GM18868 (cell line): ENCODE results near the gene BLID.

Experiments used
- ATAC-seq: cut with Tn5 transposase; IDR thresholded peaks from one replicate; pipeline ENCODE4 v1.9.1; 2021; ENCODE audit warnings: mild to moderate bottlenecking, moderate library complexity; ENCODE audit not compliant: unreplicated experiment

BLID gene, protein sequence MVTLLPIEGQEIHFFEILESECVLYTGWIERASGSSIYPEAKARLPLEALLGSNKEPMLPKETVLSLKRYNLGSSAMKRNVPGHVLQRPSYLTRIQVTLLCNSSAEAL

DNA sequence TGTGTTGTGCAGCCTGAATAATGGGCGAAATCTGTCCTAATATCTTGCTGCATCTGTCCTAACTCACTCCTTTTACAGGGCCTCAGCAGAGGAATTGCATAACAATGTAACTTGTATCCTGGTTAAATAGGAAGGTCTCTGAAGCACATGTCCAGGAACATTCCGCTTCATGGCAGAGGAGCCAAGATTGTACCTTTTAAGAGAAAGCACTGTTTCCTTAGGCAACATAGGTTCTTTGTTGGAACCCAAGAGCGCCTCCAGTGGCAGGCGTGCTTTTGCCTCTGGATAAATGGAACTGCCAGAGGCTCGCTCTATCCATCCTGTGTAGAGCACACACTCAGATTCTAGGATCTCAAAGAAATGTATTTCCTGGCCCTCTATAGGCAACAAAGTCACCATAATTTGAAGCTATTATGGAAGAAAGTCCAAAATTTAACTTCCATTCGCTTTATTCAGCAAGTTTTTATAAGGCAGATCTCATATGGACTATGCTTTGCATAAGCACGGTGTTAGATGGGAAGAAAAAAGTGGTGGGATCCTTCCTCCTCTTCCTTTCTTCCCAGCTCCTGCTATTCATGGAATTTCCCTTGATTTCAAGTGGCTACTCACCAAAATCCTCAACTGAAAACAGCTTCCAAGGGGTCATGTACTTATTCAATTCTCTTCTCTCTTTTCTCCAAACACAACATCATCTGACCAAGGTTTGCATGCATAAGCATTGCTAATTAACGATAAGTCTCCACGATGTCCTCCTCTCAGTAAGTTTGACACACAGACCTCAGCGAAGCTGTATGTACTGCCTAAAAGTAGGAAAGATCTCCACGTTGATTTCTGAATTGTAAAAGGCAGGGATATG lies at the start of gene BLID:
BLID (minus strand) TSS at position 692 of the 856 bp plus-strand sequence; CDS start at position 399, 293 bp downstream.
- no peak for ATAC-seq

DNA sequence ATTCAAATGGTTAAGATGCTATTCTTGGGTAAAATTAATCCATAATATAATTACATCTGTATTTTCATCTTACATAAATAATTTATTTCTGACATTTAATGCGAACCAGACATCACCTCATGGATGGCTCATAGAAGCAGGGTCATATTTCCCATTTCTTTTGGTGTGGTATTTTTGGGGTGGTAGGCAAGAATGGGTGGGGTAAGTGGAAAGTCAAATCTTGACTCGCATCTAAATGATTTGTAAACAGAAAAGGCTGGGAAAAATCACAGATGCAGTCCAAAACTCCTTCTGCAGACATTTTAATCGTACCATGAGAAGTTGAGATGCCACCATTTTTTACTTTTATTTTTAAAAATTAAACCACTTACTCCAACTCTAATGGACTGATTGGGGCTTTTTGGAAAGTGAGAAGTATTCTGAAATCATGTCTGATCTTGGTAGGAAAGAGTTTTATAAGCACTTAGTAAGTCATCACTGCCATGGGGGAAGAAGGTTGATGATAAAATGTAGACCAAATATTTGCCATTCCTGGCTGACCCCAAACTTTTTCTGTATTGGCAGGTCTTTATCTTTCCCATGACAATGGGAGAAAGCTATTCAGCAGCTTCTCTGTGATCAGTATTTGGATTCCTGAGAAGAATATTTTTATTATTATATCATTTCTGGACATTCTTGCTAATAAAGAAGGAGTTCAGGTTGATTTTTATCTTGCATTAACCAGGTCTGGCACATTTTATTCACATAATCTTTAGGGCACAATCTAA lies 47.2 kb upstream of the BLID start:
- ATAC-seq = no peak

DNA sequence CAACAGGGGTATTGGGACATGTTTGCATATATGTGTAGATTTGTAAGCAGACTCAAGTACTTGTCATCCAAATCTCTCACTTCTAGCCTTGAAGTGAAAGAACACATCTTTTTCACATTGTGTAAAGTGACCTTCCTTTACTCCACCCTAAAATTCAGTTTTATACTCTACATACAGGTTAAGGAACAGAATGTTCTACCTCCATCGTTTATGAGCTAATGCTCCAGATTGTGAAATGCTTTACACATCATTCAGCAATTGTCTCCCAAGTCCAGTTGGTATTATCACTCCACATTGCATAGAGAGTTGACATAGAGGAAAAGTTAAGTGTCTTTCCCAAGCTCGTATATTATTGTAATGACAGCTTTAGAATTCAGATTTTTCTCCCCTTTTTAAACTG lies 46.1 kb upstream of the BLID start:
- ATAC-seq = no peak

DNA sequence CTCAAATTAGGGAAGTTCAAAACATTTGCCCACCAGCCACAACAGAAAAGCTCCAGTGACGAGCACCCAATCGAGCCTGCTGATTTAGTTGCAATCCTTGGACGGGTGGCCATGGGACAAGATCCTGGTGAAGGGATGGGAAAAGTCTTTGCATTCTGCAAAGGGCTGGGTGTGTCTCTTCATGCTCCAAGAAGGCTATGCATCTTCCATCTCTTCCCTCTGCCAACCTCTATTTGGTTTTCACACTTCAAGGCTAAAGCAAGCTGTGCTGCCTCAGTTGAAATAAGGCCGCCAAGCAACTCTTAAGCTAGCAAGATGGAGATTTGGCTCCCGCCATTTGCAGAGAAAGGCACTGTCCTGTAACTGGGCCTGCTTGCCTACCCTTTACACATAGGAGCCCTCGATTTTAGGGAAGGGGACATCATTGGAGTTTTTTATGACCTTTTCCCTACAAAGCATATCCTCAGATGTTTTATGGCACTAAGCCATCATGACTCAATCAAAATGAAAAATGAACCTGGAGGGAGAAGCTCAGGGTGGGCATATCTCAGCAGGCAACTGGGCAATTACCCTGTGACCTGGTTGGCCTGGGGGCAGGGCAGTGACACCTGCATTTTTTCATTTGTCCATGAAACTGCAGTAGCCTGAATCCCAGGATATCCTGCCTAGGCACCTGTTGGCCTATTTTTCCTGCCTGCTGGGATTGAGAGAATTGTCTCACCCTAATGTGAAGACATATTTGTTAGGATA lies 45.0 kb upstream of the BLID start:
- ATAC-seq = no peak

DNA sequence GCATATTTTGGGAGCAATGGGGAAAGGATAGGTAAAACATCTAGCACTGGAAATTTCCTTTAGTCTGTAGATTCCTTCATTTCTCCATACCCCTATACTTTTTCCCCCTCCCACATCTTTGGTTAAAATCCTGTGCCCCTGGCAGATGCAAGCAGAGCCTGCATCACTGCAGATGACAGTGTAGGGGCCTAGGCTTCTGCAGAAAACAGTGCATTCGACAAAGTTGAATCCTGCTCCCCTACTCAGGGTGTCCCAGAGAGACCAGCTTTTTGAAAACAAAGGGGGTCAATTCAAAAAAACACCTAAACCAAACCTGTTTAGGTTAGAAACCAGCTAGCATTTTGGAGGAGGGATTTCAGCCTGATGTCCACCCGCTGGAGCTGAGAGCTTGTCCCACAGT lies 43.8 kb upstream of the BLID start:
- no peak for ATAC-seq

DNA sequence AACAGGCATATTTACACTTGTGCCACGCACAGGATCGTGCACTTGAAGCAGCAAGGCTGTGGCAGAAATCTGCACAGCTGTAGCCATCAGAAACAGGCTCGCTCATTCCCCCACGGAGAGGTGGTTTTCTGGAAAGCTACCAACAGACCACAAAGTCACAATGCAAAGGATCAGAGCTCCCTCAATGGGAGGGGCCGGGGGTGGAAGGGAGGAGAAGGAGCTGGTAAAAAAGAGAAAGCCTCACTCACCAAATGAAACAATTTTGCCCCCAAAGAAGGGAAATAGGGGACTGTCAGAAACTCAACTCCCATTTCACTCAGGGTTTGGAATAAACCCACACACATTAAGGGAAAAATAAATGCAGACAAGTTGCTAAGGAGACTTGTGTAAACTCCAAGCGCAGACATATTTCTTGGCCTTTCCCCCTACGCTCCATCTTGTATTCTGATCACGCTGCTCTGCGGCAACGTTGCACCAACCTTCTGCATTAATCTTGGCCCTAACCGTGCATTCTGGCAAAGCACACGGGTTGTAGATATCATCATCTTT lies 43.2 kb upstream of the BLID start:
- ATAC-seq = no peak

DNA sequence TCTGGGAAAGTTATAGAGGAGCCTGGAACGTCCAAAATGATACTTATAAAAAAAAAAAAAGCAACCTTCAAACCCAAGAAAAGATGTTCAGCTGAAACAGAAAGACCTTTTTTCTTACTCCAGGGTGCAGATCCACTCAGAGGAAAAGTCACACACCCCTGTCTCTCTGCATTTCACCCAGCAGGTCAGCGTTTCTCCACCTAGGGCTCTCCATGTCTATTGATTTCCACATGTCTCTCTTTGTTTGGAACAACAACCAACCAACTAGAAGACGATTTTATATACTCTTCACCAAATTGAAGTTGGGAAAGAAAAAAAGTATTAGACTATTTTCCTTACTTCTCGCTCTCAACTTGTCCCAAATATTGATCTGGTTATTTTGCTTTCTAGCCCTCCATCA lies 42.2 kb upstream of the BLID start:
- ATAC-seq = no peak

DNA sequence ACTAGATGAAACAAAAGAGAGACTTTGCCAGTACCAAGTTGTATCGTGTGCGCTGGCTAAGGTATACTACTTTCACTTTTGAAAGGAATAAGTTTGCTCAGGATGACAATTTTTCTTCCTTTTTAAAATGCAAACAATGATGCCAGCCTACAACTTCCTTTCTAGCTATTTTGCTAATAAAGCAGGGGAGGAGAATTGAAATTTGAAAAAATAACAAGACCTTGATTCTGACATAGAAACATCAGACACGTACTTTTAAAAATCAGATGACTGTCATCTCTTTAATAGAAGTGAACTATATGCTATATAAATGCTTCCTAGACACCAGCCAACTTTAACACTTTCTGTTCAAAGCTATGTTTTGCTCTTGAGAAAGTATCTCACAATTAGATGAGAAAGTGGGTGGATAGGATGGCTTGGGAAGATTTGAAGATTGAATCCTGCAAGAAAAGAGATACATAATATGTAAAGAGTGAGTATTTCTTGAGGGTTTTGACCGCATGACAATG lies 41.7 kb upstream of the BLID start:
- no peak for ATAC-seq

DNA sequence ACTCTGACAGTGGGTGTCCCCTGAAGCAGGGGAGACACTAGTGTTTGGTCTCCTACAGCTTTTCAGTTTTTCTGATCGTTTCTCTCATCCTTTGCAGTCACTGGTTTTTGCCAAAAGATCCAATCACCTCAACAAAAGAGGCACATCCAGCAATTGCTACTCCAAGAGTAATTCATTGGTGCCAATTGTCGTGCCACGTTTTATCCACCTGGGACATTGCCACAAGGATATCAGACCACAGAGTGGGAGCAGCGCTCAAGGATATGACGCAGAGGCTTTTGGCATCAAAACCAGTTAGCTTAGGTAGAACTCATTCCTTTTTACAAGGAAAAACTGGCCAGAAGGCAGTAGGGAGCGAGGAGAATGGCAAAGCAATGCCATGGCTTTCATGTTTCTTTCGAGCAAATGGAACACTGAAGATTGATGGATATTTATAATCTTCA lies 40.9 kb upstream of the BLID start:
- no peak for ATAC-seq

DNA sequence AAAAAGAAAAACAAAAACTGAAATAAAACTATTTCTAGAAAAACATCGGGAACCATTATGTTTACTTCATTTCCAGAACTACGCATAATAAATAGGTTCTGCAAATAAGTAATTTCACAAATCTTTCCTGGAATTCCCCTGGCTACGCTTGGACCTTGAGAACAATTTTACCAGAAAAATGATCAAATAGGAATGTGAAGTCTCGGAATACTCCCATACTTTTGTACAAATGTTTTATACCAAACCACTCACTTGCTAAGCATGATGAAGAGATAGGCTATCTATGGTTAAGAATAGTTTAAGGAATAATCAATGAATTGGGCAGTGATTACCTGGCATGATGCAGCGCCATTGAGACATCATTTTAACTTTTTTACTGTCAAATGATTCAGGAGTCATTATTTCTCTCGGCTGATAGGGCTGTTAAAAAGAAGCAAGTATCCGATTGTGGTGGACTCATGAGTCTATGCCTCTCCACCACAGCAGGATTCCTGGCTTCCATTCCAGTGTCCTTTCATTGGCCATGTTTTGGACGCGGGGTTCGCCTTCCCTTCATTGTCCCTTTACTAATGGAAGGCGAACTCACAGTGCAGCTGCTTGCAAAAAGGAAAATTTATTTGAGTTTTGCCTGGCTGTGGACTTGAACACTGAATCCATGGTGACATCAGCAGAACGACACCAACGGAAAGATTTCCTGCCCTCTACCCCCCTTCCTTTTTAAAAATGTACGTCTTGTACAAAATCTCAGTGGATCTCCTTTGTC lies 39.9 kb upstream of the BLID start:
- ATAC-seq = no peak

DNA sequence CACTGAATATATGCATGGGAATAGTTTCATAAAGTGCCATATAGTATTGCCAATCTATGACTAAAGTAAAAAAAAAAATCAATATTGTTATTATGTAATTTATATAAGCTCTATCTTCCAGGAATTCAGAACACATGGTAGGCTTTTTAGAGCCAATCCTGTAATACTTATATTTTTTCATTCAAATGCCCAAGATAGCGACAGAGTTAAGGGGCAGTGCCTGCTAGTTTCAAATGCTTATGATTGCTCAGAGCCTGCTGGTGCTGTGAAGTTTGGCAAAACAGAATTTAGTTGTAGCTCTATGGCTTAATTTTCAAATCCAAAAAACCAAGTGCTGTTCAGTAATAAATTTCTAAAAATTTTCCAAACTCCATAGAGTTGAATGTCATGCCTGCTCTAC lies 39.0 kb upstream of the BLID start:
- no peak for ATAC-seq

DNA sequence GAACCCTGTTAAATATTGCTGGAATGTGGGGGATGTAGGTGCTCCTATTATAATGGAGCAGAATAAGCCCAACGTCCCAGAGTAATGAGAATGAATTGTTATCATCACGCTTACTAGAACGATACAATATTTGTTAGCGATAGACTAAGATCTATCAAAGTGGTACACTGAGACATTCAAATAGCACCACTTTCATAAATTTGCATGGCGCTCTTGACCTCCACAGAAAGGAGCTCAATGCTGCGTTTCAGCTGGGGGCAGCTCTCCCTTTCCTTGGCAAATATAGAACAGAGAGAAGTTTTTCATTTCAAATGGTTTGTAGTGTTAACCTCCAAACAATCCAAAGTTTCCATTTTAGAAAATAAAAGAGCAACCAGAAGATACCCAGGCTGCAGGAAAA lies 38.2 kb upstream of the BLID start:
- no peak for ATAC-seq

DNA sequence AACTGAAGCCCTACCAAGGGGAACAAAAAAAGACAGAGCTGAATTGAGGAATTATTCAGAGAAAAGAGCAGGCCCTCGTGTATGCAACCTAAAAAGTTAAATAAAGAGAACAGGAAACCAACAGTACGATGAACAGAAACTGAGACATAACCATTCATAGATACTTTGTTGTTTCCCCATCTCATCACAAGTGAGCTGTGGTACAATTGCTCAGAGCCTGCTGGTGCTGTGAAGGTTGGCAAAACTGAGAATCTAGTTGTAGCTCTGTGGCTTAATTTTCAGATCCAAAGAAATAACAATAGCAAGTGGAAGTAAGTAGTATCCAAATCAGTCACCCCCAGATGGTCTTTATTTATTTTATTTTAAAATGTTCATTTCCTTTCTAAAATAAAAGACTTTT lies 37.7 kb upstream of the BLID start:
- no peak for ATAC-seq

DNA sequence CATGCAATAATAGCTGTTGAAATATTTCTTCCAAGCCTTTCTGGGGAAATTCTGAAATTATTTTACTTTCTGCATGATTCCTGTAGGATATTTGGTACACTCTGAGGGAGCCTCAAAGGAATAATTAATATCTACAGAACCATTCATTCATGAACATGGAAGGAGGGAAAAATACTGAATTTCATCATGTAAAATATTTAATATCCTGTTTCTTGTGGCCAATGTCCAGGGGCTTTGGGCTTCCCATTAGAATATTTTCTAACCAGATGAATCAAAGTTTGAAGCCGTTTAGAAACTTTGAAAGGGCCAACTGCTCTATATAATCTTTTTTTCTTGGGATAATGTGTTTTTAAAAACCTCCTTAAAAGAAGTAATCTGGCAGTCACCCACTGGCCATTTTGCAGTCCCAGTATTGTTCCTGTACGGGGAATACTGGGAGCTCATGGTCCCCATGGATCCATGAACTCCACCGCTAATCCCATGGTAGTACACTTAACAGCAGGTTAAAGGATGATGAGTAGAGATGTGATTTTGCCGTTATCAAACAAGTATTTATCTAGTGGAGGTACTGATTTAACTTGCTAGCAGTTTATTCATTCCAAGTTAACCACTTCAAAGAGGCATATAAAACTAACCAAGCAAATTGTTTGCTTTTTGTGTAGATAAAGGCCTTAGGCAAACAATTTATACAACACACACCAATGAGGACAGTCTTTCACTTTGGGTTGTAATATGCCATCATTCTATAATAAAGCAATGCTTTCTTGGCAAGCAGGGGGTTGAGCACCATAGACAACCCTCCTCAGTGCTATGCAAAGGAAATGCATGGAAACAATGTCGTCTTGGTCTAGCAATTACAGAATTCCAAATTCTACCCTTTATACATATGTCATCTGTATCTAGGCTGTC lies 34.5 kb upstream of the BLID start:
- no peak for ATAC-seq

DNA sequence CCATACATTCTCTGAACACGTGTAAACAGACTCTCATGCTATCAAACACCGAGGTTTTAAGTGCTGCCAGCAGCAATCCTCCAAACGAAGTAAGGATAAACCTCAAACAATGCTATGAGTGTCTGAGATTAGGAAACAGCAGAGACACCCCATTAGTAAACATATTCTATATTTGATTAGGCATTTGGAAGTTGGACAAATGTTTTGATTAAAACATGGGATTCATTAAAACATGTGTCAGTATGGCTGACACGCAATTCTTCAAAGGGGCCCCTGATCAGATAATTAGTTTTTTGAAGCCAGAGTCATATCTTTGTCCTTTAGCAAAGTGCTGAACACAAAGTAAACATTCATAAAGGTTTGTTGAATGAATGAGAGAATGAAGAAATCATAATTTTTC lies 33.2 kb upstream of the BLID start:
- ATAC-seq = no peak

DNA sequence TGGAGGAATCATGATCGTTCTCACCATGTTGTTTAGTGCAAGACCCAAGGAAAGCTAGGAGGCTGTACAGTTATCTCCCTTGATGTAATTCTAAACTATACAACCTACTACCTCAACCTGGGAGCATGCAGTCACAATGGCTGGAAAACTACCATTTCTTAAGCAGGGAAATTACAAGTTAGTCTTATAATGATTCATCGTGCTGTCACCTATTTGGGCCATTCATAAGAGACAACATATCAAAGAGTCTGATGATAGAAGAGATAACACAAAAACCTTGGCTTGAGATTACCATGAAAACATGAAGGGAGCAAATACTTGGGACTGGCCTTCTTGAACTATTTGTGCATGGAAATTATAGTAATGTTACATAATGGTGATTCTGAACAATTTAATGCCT lies 30.5 kb upstream of the BLID start:
- ATAC-seq = no peak

DNA sequence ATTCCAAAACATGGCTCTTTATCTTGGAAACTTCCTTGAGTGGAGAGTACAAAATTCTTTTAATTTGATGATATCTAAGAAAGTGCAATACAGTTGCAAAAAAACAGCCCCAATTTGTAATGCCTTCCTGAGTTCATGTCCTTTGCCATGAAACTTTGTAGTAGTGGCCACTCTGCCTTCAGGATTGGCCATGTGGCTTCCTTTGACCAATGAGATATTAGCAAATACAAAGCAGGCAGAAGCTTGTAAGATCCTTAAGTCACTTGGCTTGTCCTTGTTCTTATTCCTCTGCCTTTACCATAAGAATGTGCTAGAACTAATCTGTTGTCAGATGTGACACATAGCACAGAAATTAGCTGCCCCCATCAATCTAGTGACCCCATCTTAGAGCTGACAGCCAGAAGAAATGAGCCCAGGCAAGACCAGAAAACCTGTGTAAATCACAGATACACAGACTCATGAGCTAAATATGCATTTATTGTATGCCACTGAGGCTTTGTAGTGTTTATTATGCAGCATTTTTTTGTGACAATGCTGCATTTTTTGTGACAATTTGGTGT lies 29.8 kb upstream of the BLID start:
- ATAC-seq = no peak

DNA sequence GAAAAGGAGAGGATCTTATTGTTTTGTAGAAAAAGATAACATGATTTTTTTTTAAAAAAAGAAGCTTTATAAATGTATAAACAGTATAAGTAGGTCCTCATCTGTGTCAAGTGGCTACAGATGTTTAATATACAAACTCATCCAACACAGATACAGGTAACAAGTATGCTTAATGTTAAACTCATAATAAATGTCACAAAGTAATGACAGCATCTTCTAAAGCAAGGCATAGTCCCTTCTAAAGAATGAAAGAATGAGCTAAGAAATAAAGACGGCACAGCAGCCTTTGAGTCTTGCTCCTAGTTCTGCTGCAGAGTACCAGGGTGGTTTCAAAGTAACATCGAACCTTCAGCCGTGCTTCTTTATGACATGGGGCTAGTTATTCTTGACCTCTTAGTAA lies 28.7 kb upstream of the BLID start:
- no peak for ATAC-seq

DNA sequence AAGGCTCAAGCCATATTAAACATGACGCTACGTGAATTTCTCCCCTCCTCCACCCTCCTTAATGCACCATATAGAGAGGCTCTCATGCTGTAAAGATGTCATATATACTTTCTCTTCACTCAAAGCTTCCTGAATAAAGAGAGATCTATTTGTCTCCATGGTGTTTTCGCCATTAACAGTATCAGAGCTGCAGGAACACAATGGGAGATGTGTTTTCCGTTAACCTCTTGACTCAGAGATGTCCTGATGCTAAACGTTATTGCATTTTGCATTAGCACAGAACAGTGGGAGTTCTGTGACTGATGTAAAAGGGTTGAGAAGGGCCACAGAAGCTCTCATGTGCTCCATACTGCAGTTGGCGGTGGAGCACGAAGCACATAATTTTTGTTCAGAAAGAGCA lies 25.7 kb upstream of the BLID start:
- ATAC-seq = no peak
